ENCODE data around the gene CLPTM1L. TPM values are rescaled to one million over a fixed set of nuclear protein-coding genes. Genes with fewer than 3 reads are reported as not detected.
"Not testable (repeated sequence)": the region's sequence is repeated elsewhere in the genome, so short reads cannot be mapped to it uniquely, and the experiment has no call there.

The CLPTM1L gene
- total RNA-seq, 1 donor from 2014 or later: 101 TPM

- not testable (repeated sequence) for DNase-seq
Measured at GRCh38 chr5:1326901-1327756, 17.8 kb downstream of the CLPTM1L start.

- DNase-seq: not testable (repeated sequence)
Measured at GRCh38 chr5:1326532-1326875, 18.4 kb downstream of the CLPTM1L start.

- DNase-seq: no peak
Measured at GRCh38 chr5:1325870-1326531, 18.9 kb downstream of the CLPTM1L start.

GRCh38 chr5:1325191-1325741 lies 19.6 kb downstream of the CLPTM1L start:
- no peak for DNase-seq

- no peak for DNase-seq
Measured at GRCh38 chr5:1324719-1325190, 20.1 kb downstream of the CLPTM1L start.

- DNase-seq: no peak
Measured at GRCh38 chr5:1324301-1324700, 20.6 kb downstream of the CLPTM1L start.

- DNase-seq: no peak
Measured at GRCh38 chr5:1323803-1324173, 21.1 kb downstream of the CLPTM1L start.

- no peak for DNase-seq
Measured at GRCh38 chr5:1322955-1323802, 21.7 kb downstream of the CLPTM1L start.

- no peak for DNase-seq
Measured at GRCh38 chr5:1322036-1322900, 22.6 kb downstream of the CLPTM1L start.

GRCh38 chr5:1321576-1321975 lies 23.3 kb downstream of the CLPTM1L start:
- DNase-seq: no peak

- no peak for DNase-seq
Measured at GRCh38 chr5:1320436-1321344, 24.2 kb downstream of the CLPTM1L start.

- DNase-seq: no peak
Measured at GRCh38 chr5:1319436-1320256, 25.3 kb downstream of the CLPTM1L start.

- no peak for DNase-seq
Measured at GRCh38 chr5:1318659-1319251, 26.1 kb downstream of the CLPTM1L start.

GRCh38 chr5:1317921-1318565 lies 26.9 kb downstream of the CLPTM1L start:
- DNase-seq: no peak

- no peak for DNase-seq
Measured at GRCh38 chr5:1316588-1317340, 28.1 kb downstream of the CLPTM1L start.

GRCh38 chr5:1315709-1316587 lies 29.0 kb downstream of the CLPTM1L start:
- no peak for DNase-seq

Data from occipital lobe (tissue), 2 donors.